PC-9 (cell line): ENCODE data around the gene SRSF12. TPM values are rescaled to one million over a fixed set of nuclear protein-coding genes. Genes with fewer than 3 reads are reported as not detected.

Source experiments
- BruUV-seq: library from RNA; stranded (reverse); fragments of 400-500 nt; replicated peaks from 2 replicates; lab custom pipeline; 2021; lab: Mats Ljungman, UMichigan
- CTCF ChIA-PET: fragments of 300-600 bp; sonication (Branson Sonifier 250); formaldehyde crosslinking; loops from one replicate; lab custom pipeline; 2022; ENCODE audit warnings: antibody characterized with exemption; lab: Charles Lee
- POLR2A ChIA-PET: fragments of 300-600 bp; sonication (Branson Sonifier 250); formaldehyde crosslinking; loops from one replicate; lab custom pipeline; 2022; ENCODE audit warnings: antibody characterized with exemption; ENCODE audit not compliant: unreplicated experiment; lab: Charles Lee
- DNase-seq, 2 experiments: peaks; one replicate each; pipeline versions ENCODE4 v3.0.0 to v3.0.0-alpha.2; 2015 to 2022; ENCODE audit warnings: mixed read lengths in 1 of 2
- H2AFZ ChIP-seq: fragments of 200-600 bp; sonication (generic); 2 replicates; pipeline ENCODE4 v1.8.1; 2017; ENCODE audit warnings: antibody characterized with exemption
- H3F3A ChIP-seq: fragments of 200-600 bp; sonication (generic); 2 replicates; pipeline ENCODE4 v1.8.1; 2017; ENCODE audit warnings: antibody characterized with exemption, mild to moderate bottlenecking, low read depth; ENCODE audit not compliant: insufficient read depth
- H3K27ac ChIP-seq: fragments of 200-600 bp; sonication (generic); 2 replicates; pipeline ENCODE4 v1.6.1; 2016; ENCODE audit warnings: mixed run types
- H3K27me3 ChIP-seq: fragments of 200-600 bp; sonication (generic); 2 replicates; pipeline ENCODE4 v1.6.1; 2016; ENCODE audit warnings: low read depth, mixed run types; ENCODE audit not compliant: insufficient read depth
- H3K36me3 ChIP-seq: fragments of 200-600 bp; sonication (generic); 2 replicates; pipeline ENCODE4 v1.6.1; 2016; ENCODE audit warnings: low read depth, mixed run types
- H3K4me1 ChIP-seq: fragments of 200-600 bp; sonication (generic); replicated peaks from 2 replicates; pipeline ENCODE4 v1.6.1; 2016; ENCODE audit warnings: mixed run types; ENCODE audit not compliant: insufficient read depth
- H3K4me2 ChIP-seq: fragments of 200-600 bp; sonication (generic); 2 replicates; pipeline ENCODE4 v1.6.1; 2017; ENCODE audit warnings: mixed run types
- H3K4me3 ChIP-seq: fragments of 200-600 bp; sonication (generic); 2 replicates; pipeline ENCODE4 v1.6.1; 2016; ENCODE audit warnings: mixed run types
- H3K79me2 ChIP-seq: fragments of 200-600 bp; sonication (generic); 2 replicates; pipeline ENCODE4 v1.6.1; 2017; ENCODE audit warnings: low read depth, mixed run types
- H3K9me2 ChIP-seq: fragments of 200-600 bp; sonication (generic); 2 replicates; pipeline ENCODE4 v1.8.1; 2017; ENCODE audit warnings: mild to moderate bottlenecking; ENCODE audit not compliant: insufficient read depth
- H3K9me3 ChIP-seq: fragments of 200-600 bp; sonication (generic); 2 replicates; pipeline ENCODE4 v1.8.1; 2016; ENCODE audit warnings: low read depth; ENCODE audit not compliant: insufficient read depth
- H4K20me1 ChIP-seq: fragments of 200-600 bp; sonication (generic); 2 replicates; pipeline ENCODE4 v1.8.1; 2017; ENCODE audit not compliant: insufficient read depth
- CTCF ChIP-seq: fragments of 200-600 bp; sonication (generic); conservative IDR thresholded peaks from 2 replicates; pipeline ENCODE4 v1.6.1; 2017; ENCODE audit warnings: mixed run types, antibody characterized with exemption, mild to moderate bottlenecking, moderate library complexity
- EZH2 ChIP-seq: fragments of 200-600 bp; sonication (generic); IDR thresholded peaks from 2 replicates; pipeline ENCODE4 v1.8.0; 2017; ENCODE audit warnings: antibody characterized with exemption, low read depth
- intact Hi-C: fragments of 100-400 bp; cut with micrococcal nuclease; formaldehyde crosslinking; loops from one replicate; pipeline ENCODE4 v1.10.0; 2022; ENCODE audit not compliant: unreplicated experiment
- total RNA-seq: library from RNA; stranded (reverse); gene quantifications from 2 replicates; pipeline ENCODE4 v1.2.3, GENCODE V29; 2021

Gene SRSF12
- total RNA-seq, 1 experiment from 2014 or later, result not detected

- H3F3A ChIP-seq, result 0 out of 2 replicates have a peak, but pooled peaks cover 6% of the 10 kb centered on the region
- H4K20me1 ChIP-seq, result peaks cover 15% of the 10 kb centered on the region
- peak overlapping the region; percentile 95 for H2AFZ ChIP-seq
- intact Hi-C loops, result loop anchor here (1.0 to 5.0 kb wide), 5 partner anchors 67 to 290 kb away; partner anchors contain the start of genes PM20D2 and UBE2J1
- peak in 1 of 2 experiments; percentile 18 for DNase-seq
- H3K9me3 ChIP-seq, result no peaks in the 10 kb centered on the region
- no peaks in the 10 kb centered on the region for H3K9me2 ChIP-seq
- peak overlapping the region; percentile 85 for H3K4me3 ChIP-seq
- TSS peak; percentile 76 for BruUV-seq
- peak overlapping the region; percentile 51; the same call in 1 of the 2 replicates for H3K27ac ChIP-seq
- H3K4me1 ChIP-seq, result no peaks in the 10 kb centered on the region; the same call in 1 of the 2 replicates
- peaks cover 27% of the 10 kb centered on the region for H3K79me2 ChIP-seq
- no peaks in the 10 kb centered on the region for H3K27me3 ChIP-seq
- peak overlapping the region; percentile 89 for H3K4me2 ChIP-seq
- ChIA-PET POLR2A (interaction anchor here (0.5 to 1.8 kb wide), 7 partner anchors 20 to 271 kb away, joined by 3 to 22 read pairs (median 4); no protein-coding TSS in a partner anchor), CTCF (interaction anchor here (0.7 kb wide), 1 partner anchor 28 kb away, joined by 3 read pairs; no protein-coding TSS in a partner anchor)
- TF ChIP-seq EZH2 (no peak), CTCF (no peak)
- H3K36me3 ChIP-seq, result 0 out of 2 replicates have a peak, but pooled peaks cover 9% of the 10 kb centered on the region
These were observed 38.2 kb downstream of the SRSF12 start for GRCh38 chr6:89079511-89080234.

GRCh38 chr6:89073840-89074239 is 44.0 kb downstream of the SRSF12 start:
- Histone ChIP-seq H3K27me3 (no peaks in the 10 kb centered on the region), H3K4me2 (no peak overlapping the region), H3K9me3 (no peaks in the 10 kb centered on the region), H3K4me3 (no peak overlapping the region), H3K9me2 (no peaks in the 10 kb centered on the region), H3K27ac (no peak overlapping the region), H4K20me1 (no peaks in the 10 kb centered on the region), H3K79me2 (no peaks in the 10 kb centered on the region), H3K4me1 (no peaks in the 10 kb centered on the region), H2AFZ (no peak overlapping the region), H3K36me3 (no peaks in the 10 kb centered on the region), H3F3A (no peaks in the 10 kb centered on the region)
- TF ChIP-seq EZH2, result no peak
- no peak for TF ChIP-seq CTCF
- POLR2A ChIA-PET, result no interaction called here
- no TSS peak for BruUV-seq
- no peak for DNase-seq
- CTCF ChIA-PET, result interaction anchor here (0.6 kb wide), 2 partner anchors 90 to 347 kb away, joined by 3 read pairs; no protein-coding TSS in a partner anchor
- intact Hi-C loops, result no loop called here

DNA sequence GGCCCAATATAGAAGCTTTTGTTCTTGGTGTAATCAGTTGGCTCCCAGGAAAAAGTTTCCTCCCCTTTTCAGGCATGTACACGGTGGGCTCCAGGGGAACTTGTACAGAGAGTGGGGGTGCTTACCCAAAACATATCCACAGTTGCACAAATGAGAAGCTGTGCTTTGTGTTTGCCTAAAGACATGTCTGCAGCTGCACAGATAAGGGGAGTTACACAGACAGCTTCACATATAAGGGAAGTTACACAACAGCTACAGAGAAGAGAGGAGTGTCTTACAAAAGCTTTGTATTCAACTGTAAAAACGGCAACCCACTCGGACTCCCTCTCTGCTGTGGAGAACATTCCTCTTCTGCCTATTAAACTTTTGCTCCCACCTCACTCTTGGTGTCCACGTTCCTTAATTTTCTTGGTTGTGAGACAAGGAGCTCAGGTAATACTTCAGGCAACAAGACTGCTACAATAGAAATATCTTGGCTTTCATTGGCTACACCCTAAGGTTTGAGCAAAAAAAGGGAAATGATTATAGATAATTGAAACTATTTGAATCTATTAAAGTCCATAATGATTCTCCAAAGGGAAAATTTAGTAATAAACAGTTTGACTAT is 44.8 kb downstream of the SRSF12 start:
- Histone ChIP-seq H3K9me3 (no peaks in the 10 kb centered on the region), H3K4me2 (no peak overlapping the region), H3K36me3 (no peaks in the 10 kb centered on the region), H4K20me1 (no peaks in the 10 kb centered on the region), H3K27ac (no peak overlapping the region), H3K4me3 (no peak overlapping the region), H3K27me3 (no peaks in the 10 kb centered on the region), H3F3A (no peaks in the 10 kb centered on the region), H3K79me2 (no peaks in the 10 kb centered on the region), H3K4me1 (no peaks in the 10 kb centered on the region), H2AFZ (no peak overlapping the region), H3K9me2 (no peaks in the 10 kb centered on the region)
- no peak for DNase-seq
- ChIA-PET POLR2A (no interaction called here), CTCF (interaction anchor here (0.6 kb wide), 1 partner anchor 348 kb away, joined by 3 read pairs; no protein-coding TSS in a partner anchor)
- TF ChIP-seq CTCF (no peak), EZH2 (no peak)
- BruUV-seq, result no TSS peak
- intact Hi-C loops, result no loop called here
